ENCODE data around the gene KCNMA1.

KCNMA1 gene

GRCh38 chr10:76911184-76911583, 726.4 kb downstream of the KCNMA1 start:
- no peaks in the 10 kb centered on the region for H3K4me1 ChIP-seq (ENCODE audit: control insufficient read depth, insufficient read depth, low read length)
- no peak overlapping the region for H3K27ac ChIP-seq (ENCODE audit: insufficient read depth, low read depth, low read length, poor library complexity, severe bottlenecking)
- 90 to 96% methylated on average over 1 of the region's 1 CpG for WGBS, 2 experiments
- no peak overlapping the region for H3K4me3 ChIP-seq (ENCODE audit: insufficient read depth, low read depth, low read length)
- no peaks in the 10 kb centered on the region for H3K9me3 ChIP-seq (ENCODE audit: control insufficient read depth, low read length)
- H3K27me3 ChIP-seq (ENCODE audit: control insufficient read depth, insufficient read depth, low read length, poor library complexity, severe bottlenecking), result no peaks in the 10 kb centered on the region
- no peaks in the 10 kb centered on the region for H3K36me3 ChIP-seq (ENCODE audit: control insufficient read depth, insufficient read depth, low read length)

- H3K36me3 ChIP-seq (ENCODE audit: control insufficient read depth, insufficient read depth, low read length), result no peaks in the 10 kb centered on the region
- no peak overlapping the region for H3K27ac ChIP-seq (ENCODE audit: insufficient read depth, low read depth, low read length, poor library complexity, severe bottlenecking)
- no peaks in the 10 kb centered on the region for H3K4me1 ChIP-seq (ENCODE audit: control insufficient read depth, insufficient read depth, low read length)
- H3K9me3 ChIP-seq (ENCODE audit: control insufficient read depth, low read length), result no peaks in the 10 kb centered on the region
- H3K4me3 ChIP-seq (ENCODE audit: insufficient read depth, low read depth, low read length), result no peak overlapping the region
- 86 to 87% methylated on average over 7 to 8 of the region's 8 CpGs for WGBS, 2 experiments
- no peaks in the 10 kb centered on the region for H3K27me3 ChIP-seq (ENCODE audit: control insufficient read depth, insufficient read depth, low read length, poor library complexity, severe bottlenecking)
Measured at GRCh38 chr10:76910184-76910962, 727.2 kb downstream of the KCNMA1 start.

GRCh38 chr10:76906256-76906655, 731.4 kb downstream of the KCNMA1 start:
- no peak overlapping the region for H3K27ac ChIP-seq (ENCODE audit: insufficient read depth, low read depth, low read length, poor library complexity, severe bottlenecking)
- WGBS, 2 experiments, result 90 to 98% methylated on average over 2 of the region's 2 CpGs

GRCh38 chr10:76905251-76905650, 732.4 kb downstream of the KCNMA1 start:
- Histone ChIP-seq H3K4me3 (ENCODE audit: insufficient read depth, low read depth, low read length) (no peak overlapping the region), H3K27me3 (ENCODE audit: control insufficient read depth, insufficient read depth, low read length, poor library complexity, severe bottlenecking) (no peaks in the 10 kb centered on the region), H3K27ac (ENCODE audit: insufficient read depth, low read depth, low read length, poor library complexity, severe bottlenecking) (no peak overlapping the region), H3K36me3 (ENCODE audit: control insufficient read depth, insufficient read depth, low read length) (no peaks in the 10 kb centered on the region), H3K9me3 (ENCODE audit: control insufficient read depth, low read length) (no peaks in the 10 kb centered on the region), H3K4me1 (ENCODE audit: control insufficient read depth, insufficient read depth, low read length) (no peaks in the 10 kb centered on the region)
- 94% methylated on average over 5 of the region's 5 CpGs for WGBS, 2 experiments

More at GRCh38 chr10:76906256-76906655, 731.4 kb downstream of the KCNMA1 start:
- no peak overlapping the region for H3K4me3 ChIP-seq (ENCODE audit: insufficient read depth, low read depth, low read length)
- H3K9me3 ChIP-seq (ENCODE audit: control insufficient read depth, low read length), result no peaks in the 10 kb centered on the region
- H3K36me3 ChIP-seq (ENCODE audit: control insufficient read depth, insufficient read depth, low read length), result no peaks in the 10 kb centered on the region
- no peaks in the 10 kb centered on the region for H3K27me3 ChIP-seq (ENCODE audit: control insufficient read depth, insufficient read depth, low read length, poor library complexity, severe bottlenecking)
- no peaks in the 10 kb centered on the region for H3K4me1 ChIP-seq (ENCODE audit: control insufficient read depth, insufficient read depth, low read length)

- Histone ChIP-seq H3K4me3 (ENCODE audit: insufficient read depth, low read depth, low read length) (no peak overlapping the region), H3K4me1 (ENCODE audit: control insufficient read depth, insufficient read depth, low read length) (no peaks in the 10 kb centered on the region), H3K36me3 (ENCODE audit: control insufficient read depth, insufficient read depth, low read length) (no peaks in the 10 kb centered on the region), H3K9me3 (ENCODE audit: control insufficient read depth, low read length) (no peaks in the 10 kb centered on the region), H3K27me3 (ENCODE audit: control insufficient read depth, insufficient read depth, low read length, poor library complexity, severe bottlenecking) (no peaks in the 10 kb centered on the region), H3K27ac (ENCODE audit: insufficient read depth, low read depth, low read length, poor library complexity, severe bottlenecking) (no peak overlapping the region)
- WGBS, 2 experiments, result 73 to 80% methylated on average over 6 to 7 of the region's 7 CpGs
Measured at GRCh38 chr10:76903387-76903945, 734.1 kb downstream of the KCNMA1 start.

GRCh38 chr10:76902949-76903348, 734.7 kb downstream of the KCNMA1 start:
- Histone ChIP-seq H3K4me1 (ENCODE audit: control insufficient read depth, insufficient read depth, low read length) (no peaks in the 10 kb centered on the region), H3K27ac (ENCODE audit: insufficient read depth, low read depth, low read length, poor library complexity, severe bottlenecking) (no peak overlapping the region), H3K4me3 (ENCODE audit: insufficient read depth, low read depth, low read length) (no peak overlapping the region), H3K27me3 (ENCODE audit: control insufficient read depth, insufficient read depth, low read length, poor library complexity, severe bottlenecking) (no peaks in the 10 kb centered on the region), H3K9me3 (ENCODE audit: control insufficient read depth, low read length) (no peaks in the 10 kb centered on the region), H3K36me3 (ENCODE audit: control insufficient read depth, insufficient read depth, low read length) (no peaks in the 10 kb centered on the region)
- 34 to 41% methylated on average over 7 to 9 of the region's 10 CpGs for WGBS, 2 experiments

- Histone ChIP-seq H3K27ac (ENCODE audit: insufficient read depth, low read depth, low read length, poor library complexity, severe bottlenecking) (no peak overlapping the region), H3K27me3 (ENCODE audit: control insufficient read depth, insufficient read depth, low read length, poor library complexity, severe bottlenecking) (no peaks in the 10 kb centered on the region), H3K4me1 (ENCODE audit: control insufficient read depth, insufficient read depth, low read length) (no peaks in the 10 kb centered on the region), H3K4me3 (ENCODE audit: insufficient read depth, low read depth, low read length) (no peak overlapping the region), H3K9me3 (ENCODE audit: control insufficient read depth, low read length) (no peaks in the 10 kb centered on the region), H3K36me3 (ENCODE audit: control insufficient read depth, insufficient read depth, low read length) (no peaks in the 10 kb centered on the region)
- WGBS, 2 experiments, result 92 to 94% methylated on average over 3 of the region's 3 CpGs
Measured at GRCh38 chr10:76901701-76902100, 735.9 kb downstream of the KCNMA1 start.

GRCh38 chr10:76899490-76899889, 738.1 kb downstream of the KCNMA1 start:
- H3K27me3 ChIP-seq (ENCODE audit: control insufficient read depth, insufficient read depth, low read length, poor library complexity, severe bottlenecking), result no peaks in the 10 kb centered on the region
- H3K27ac ChIP-seq (ENCODE audit: insufficient read depth, low read depth, low read length, poor library complexity, severe bottlenecking), result no peak overlapping the region
- H3K4me1 ChIP-seq (ENCODE audit: control insufficient read depth, insufficient read depth, low read length), result no peaks in the 10 kb centered on the region
- no peaks in the 10 kb centered on the region for H3K36me3 ChIP-seq (ENCODE audit: control insufficient read depth, insufficient read depth, low read length)
- H3K9me3 ChIP-seq (ENCODE audit: control insufficient read depth, low read length), result no peaks in the 10 kb centered on the region
- no peak overlapping the region for H3K4me3 ChIP-seq (ENCODE audit: insufficient read depth, low read depth, low read length)

GRCh38 chr10:76892766-76893479, 744.7 kb downstream of the KCNMA1 start:
- H3K36me3 ChIP-seq (ENCODE audit: control insufficient read depth, insufficient read depth, low read length), result no peaks in the 10 kb centered on the region
- no peak overlapping the region for H3K4me3 ChIP-seq (ENCODE audit: insufficient read depth, low read depth, low read length)
- no peak overlapping the region for H3K27ac ChIP-seq (ENCODE audit: insufficient read depth, low read depth, low read length, poor library complexity, severe bottlenecking)
- no peaks in the 10 kb centered on the region for H3K4me1 ChIP-seq (ENCODE audit: control insufficient read depth, insufficient read depth, low read length)
- no peaks in the 10 kb centered on the region for H3K9me3 ChIP-seq (ENCODE audit: control insufficient read depth, low read length)
- WGBS, 2 experiments, result 91 to 95% methylated on average over 5 of the region's 5 CpGs
- H3K27me3 ChIP-seq (ENCODE audit: control insufficient read depth, insufficient read depth, low read length, poor library complexity, severe bottlenecking), result no peaks in the 10 kb centered on the region

- H3K4me1 ChIP-seq (ENCODE audit: control insufficient read depth, insufficient read depth, low read length), result peaks cover 16% of the 10 kb centered on the region
- no peak overlapping the region for H3K27ac ChIP-seq (ENCODE audit: insufficient read depth, low read depth, low read length, poor library complexity, severe bottlenecking)
- no peaks in the 10 kb centered on the region for H3K9me3 ChIP-seq (ENCODE audit: control insufficient read depth, low read length)
- no peak overlapping the region for H3K4me3 ChIP-seq (ENCODE audit: insufficient read depth, low read depth, low read length)
- 96 to 97% methylated on average over 19 of the region's 19 CpGs for WGBS, 2 experiments
- no peaks in the 10 kb centered on the region for H3K27me3 ChIP-seq (ENCODE audit: control insufficient read depth, insufficient read depth, low read length, poor library complexity, severe bottlenecking)
- no peaks in the 10 kb centered on the region for H3K36me3 ChIP-seq (ENCODE audit: control insufficient read depth, insufficient read depth, low read length)
Measured at GRCh38 chr10:76887223-76888010, 750.2 kb downstream of the KCNMA1 start.

Data from ectodermal cell (in vitro differentiated cells).